DOHH2 (cell line): Measurements from ENCODE around the gene SKAP2.

ENCODE experiments used
- CTCF ChIP-seq: fragments of 200-600 bp; sonication (generic); IDR thresholded peaks from one replicate; pipeline ENCODE4 v1.5.1; 2014; ENCODE audit warnings: antibody characterized with exemption, mild to moderate bottlenecking, low read depth, low read length; ENCODE audit not compliant: poor library complexity, severe bottlenecking
- EZH2phosphoT487 ChIP-seq: fragments of 200-600 bp; sonication (generic); IDR thresholded peaks from 2 replicates; pipeline ENCODE4 v1.6.1; 2017; ENCODE audit warnings: borderline replicate concordance, mild to moderate bottlenecking, antibody characterized with exemption, low read length, moderate library complexity, mixed read lengths

- TF ChIP-seq CTCF (no peak), EZH2phosphoT487 (no peak)
Measured at GRCh38 chr7:26655781-26656180, 208.6 kb downstream of the SKAP2 start.
